Gastrocnemius medialis (tissue), 4 donors: ENCODE results near the gene CDH23. TPM values are rescaled to one million over a fixed set of nuclear protein-coding genes. Genes with fewer than 3 reads are reported as not detected.

ENCODE experiments used
- ATAC-seq, 2 donors: fragments of 150-250 bp; one replicate each; pipeline ENCODE4 v1.9.1; 2016
- DNase-seq, 2 donors: peaks; one replicate each; pipeline ENCODE4 v3.0.0-alpha.2; 2019
- H3K27ac ChIP-seq, 4 donors: fragments of 200-600 bp; sonication (generic); 1 replicate in 1 of 4; 2 replicates in 3 of 4; pipeline ENCODE4 v1.5.1; 2016 to 2018; ENCODE audit warnings: mild to moderate bottlenecking in 2 of 4, moderate library complexity in 1 of 4
- H3K27me3 ChIP-seq, 3 donors: fragments of 200-600 bp; sonication (generic) in 2 of 3; 1 replicate in 1 of 3; 2 replicates in 2 of 3; pipeline versions ENCODE4 v1.5.1 to v1.6.0; 2016 to 2019; ENCODE audit warnings: mild to moderate bottlenecking in 1 of 3, moderate library complexity in 1 of 3
- H3K36me3 ChIP-seq, 2 donors: fragments of 200-600 bp; sonication (generic) in 1 of 2; one replicate each; pipeline ENCODE4 v1.5.1; 2017 to 2018
- H3K4me1 ChIP-seq, 2 donors: fragments of 200-600 bp; sonication (generic) in 1 of 2; one replicate each; pipeline ENCODE4 v1.5.1; 2016 to 2017; ENCODE audit warnings: mild to moderate bottlenecking in 2 of 2
- H3K4me3 ChIP-seq, 4 donors: fragments of 200-600 bp; sonication (generic) in 3 of 4; 1 replicate in 1 of 4; 2 replicates in 3 of 4; pipeline ENCODE4 v1.5.1; 2016 to 2019; ENCODE audit warnings: mild to moderate bottlenecking in 2 of 4
- H3K9me3 ChIP-seq, 3 donors: fragments of 200-600 bp; sonication (generic) in 2 of 3; 1 replicate in 1 of 3; 2 replicates in 2 of 3; pipeline ENCODE4 v1.5.1; 2016 to 2019
- POLR2A ChIP-seq, 2 donors: fragments of 450-650 bp; IDR thresholded peaks; one replicate each; pipeline ENCODE4 v1.6.1; 2017; ENCODE audit warnings: antibody characterized with exemption in 2 of 2, mild to moderate bottlenecking in 2 of 2, moderate library complexity in 2 of 2
- in situ Hi-C, 4 donors: fragments of 200-750 bp; cut with MboI; loops; one replicate each; pipeline versions ENCODE4 v1.15.0 to v1.8.0; 2017; ENCODE audit warnings: low sequenced_read_pairs in 4 of 4
- intact Hi-C: fragments of 100-400 bp; cut with DNase I; formaldehyde crosslinking; loops from one replicate; pipeline ENCODE4 v1.15.1; 2023; ENCODE audit warnings: low total_unique reads
- total RNA-seq, 4 donors: library from RNA; depleted of rRNA; stranded (reverse); fragments of >200 nt; gene quantifications; one replicate each; pipeline versions ENCODE4 v1.1.0 to v1.2.3, GENCODE V29; 2016
- TF ChIP-seq, protein P1 (sequence below), 5 experiments: fragments of 450-650 bp in 3 of 5; fragments of 200-600 bp in 2 of 5; sonication (generic) in 2 of 5; IDR thresholded peaks in 4 of 5; conservative IDR thresholded peaks in 1 of 5; 1 replicate in 4 of 5; 2 replicates in 1 of 5; pipeline ENCODE4 v1.5.1; 2016 to 2019; ENCODE audit warnings: antibody characterized with exemption in 5 of 5, mild to moderate bottlenecking in 3 of 5, moderate library complexity in 3 of 5

Gene CDH23
- total RNA-seq, 4 donors from 2014 or later: 0.53 to 1.8 (median 1.2) TPM

DNA sequence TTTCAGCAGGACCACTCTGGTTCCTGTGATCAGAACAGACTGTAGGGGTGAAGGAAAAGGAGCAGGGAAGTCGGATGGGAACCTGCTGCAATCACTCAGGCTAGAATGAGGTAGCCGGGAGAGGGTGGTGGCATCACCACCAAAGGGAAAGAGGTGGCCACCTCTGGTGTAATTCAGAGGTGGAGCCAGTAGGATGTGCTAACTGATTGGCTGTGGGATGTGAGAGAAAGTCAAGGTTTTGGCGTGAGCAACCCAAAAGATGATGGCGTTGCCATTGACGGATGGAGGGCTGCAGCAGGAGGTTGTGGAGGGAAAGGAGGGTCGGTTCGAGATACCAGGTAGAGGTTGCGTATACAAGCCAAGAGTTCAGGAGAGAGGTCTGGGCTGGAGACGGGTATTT is 384.0 kb downstream of the CDH23 start:
- no peak for DNase-seq
- intact Hi-C loops: no loop called here

DNA sequence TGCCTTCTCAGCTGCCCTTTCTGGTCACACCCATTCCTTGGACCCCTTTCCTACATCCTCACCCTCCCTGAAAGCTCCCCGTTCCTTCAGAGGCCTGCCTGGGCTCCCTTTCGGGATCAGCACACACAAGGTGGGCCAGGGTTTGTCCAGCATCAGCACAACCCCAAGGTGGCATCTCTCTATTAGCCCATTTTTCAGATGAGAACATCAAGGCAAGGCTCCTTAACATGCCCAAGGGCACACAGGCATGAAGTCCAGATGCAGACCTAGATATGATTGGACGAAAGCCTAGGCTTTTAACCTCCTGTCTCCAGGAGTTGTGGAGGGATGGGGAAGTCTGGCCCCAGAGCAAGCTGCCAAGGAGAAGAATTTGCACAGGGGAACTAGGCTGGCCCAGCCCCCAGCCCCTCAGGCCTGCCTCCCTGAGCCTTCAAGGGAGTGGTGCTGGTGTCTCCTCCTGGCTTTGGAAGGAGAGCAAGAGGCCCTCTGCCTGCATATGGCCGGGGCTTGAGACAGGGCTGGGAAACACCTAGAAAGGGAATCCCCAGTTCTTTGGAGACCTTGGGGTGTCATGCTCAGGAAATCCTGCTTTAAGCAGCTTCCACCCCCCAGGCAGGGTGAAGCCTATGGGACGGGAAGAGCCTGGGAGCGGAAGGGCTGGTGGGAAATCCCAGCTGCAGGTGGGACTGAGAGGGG is 385.6 kb downstream of the CDH23 start:
- no peak for TF ChIP-seq POLR2A (IDR thresholded peaks at IDR 0.05)
- TF ChIP-seq, protein P1, sequence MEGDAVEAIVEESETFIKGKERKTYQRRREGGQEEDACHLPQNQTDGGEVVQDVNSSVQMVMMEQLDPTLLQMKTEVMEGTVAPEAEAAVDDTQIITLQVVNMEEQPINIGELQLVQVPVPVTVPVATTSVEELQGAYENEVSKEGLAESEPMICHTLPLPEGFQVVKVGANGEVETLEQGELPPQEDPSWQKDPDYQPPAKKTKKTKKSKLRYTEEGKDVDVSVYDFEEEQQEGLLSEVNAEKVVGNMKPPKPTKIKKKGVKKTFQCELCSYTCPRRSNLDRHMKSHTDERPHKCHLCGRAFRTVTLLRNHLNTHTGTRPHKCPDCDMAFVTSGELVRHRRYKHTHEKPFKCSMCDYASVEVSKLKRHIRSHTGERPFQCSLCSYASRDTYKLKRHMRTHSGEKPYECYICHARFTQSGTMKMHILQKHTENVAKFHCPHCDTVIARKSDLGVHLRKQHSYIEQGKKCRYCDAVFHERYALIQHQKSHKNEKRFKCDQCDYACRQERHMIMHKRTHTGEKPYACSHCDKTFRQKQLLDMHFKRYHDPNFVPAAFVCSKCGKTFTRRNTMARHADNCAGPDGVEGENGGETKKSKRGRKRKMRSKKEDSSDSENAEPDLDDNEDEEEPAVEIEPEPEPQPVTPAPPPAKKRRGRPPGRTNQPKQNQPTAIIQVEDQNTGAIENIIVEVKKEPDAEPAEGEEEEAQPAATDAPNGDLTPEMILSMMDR (IDR thresholded peaks at IDR 0.05 in 4 of 5, conservative IDR thresholded peaks at IDR 0.05 in 1 of 5): no peak
- Histone ChIP-seq H3K27me3 (no peaks in the 10 kb centered on the region), H3K27ac (no peak overlapping the region), H3K36me3 (no peaks in the 10 kb centered on the region), H3K9me3 (no peaks in the 10 kb centered on the region), H3K4me1 (no peaks in the 10 kb centered on the region), H3K4me3 (no peak overlapping the region)
- ATAC-seq (no peak), DNase-seq (no peak)
- in situ Hi-C loops: no loop called here
- intact Hi-C loops: no loop called here

More for the DNA sequence above, 384.0 kb downstream of the CDH23 start:
- peaks cover 0 to 3% of the 10 kb centered on the region in 2 donors for H3K4me1 ChIP-seq
- H3K36me3 ChIP-seq: no peaks in the 10 kb centered on the region
- no peaks in the 10 kb centered on the region for H3K27me3 ChIP-seq
- no peak for TF ChIP-seq POLR2A (IDR thresholded peaks at IDR 0.05)
- TF ChIP-seq, protein P1 (IDR thresholded peaks at IDR 0.05 in 4 of 5, conservative IDR thresholded peaks at IDR 0.05 in 1 of 5): no peak
- H3K4me3 ChIP-seq: no peak overlapping the region
- no peak overlapping the region for H3K27ac ChIP-seq
- H3K9me3 ChIP-seq: no peaks in the 10 kb centered on the region
- in situ Hi-C loops: no loop called here
- ATAC-seq: no peak

DNA sequence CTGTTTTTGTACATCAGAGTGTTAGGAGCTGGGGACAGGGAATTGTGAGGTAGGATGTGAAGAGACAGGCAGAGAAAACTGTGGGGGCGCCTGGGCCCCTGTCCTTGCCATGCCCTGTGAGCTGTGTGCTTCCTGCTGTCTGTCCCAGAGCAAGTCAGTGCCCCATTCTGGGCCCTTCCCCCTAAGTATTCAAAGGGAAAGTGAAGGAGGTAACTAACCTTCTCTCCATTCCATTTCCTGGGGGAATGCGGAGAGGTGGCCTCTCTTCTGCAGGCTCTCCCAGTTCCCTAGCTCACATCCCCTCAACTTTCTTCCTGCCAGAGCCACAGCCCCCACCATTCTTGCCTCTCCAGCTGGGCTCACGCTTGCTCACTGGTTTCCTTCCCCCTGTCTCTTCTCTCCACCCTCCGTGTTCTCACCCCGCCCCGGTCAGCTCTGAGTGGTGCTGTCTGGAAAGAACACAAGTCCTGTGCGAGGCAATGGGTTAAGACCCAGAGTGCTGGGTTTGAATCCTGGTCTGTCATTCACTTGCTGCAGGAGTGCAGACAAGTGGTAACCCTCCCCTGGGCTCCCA is 386.3 kb downstream of the CDH23 start:
- no peak overlapping the region for H3K4me3 ChIP-seq
- no peaks in the 10 kb centered on the region for H3K36me3 ChIP-seq
- no peaks in the 10 kb centered on the region for H3K27me3 ChIP-seq
- H3K4me1 ChIP-seq: no peaks in the 10 kb centered on the region
- intact Hi-C loops (no loop called here), in situ Hi-C loops (no loop called here)
- ATAC-seq: no peak
- DNase-seq: no peak
- TF ChIP-seq POLR2A (IDR thresholded peaks at IDR 0.05): no peak
- TF ChIP-seq, protein P1 (IDR thresholded peaks at IDR 0.05 in 4 of 5, conservative IDR thresholded peaks at IDR 0.05 in 1 of 5): no peak
- H3K27ac ChIP-seq: no peak overlapping the region
- H3K9me3 ChIP-seq: no peaks in the 10 kb centered on the region

DNA sequence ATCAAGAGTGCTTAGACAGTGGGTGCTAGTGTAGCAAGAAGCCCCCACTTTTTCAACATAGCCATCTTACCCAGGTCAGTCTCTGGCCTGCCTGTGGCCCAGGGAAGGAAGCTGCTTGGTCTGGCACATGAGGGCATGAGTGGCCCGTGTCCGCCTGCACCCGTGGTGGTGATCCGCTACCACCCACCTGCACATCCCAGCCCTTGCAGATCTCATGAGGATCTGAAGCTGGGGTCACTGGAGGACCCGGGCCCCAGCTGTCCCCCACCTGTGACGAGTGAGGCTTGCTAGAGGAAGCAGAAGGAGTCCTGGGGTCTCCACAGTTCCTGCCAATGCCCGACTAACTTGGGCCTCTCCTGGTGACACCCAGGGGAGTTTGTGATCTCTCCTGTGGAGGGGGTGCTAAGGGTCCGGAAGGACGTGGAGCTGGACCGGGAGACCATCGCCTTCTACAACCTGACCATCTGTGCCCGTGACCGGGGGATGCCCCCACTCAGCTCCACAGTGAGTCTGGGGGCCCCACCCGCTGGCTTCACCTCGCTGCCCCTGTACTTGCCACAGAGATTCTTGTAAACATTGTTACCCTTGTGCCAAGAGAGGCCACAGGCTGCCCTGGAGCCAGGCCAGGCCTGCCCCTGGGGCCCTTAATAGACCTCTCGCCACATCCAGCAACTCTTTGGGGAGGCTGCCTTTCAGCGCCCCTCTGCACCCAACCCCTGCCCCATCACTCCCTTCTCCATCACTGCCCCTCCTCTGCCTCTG is 387.4 kb downstream of the CDH23 start:
- in situ Hi-C loops: no loop called here
- no peak overlapping the region for H3K27ac ChIP-seq
- H3K4me3 ChIP-seq: no peak overlapping the region
- no peaks in the 10 kb centered on the region for H3K27me3 ChIP-seq
- no peaks in the 10 kb centered on the region for H3K4me1 ChIP-seq
- no peaks in the 10 kb centered on the region for H3K36me3 ChIP-seq
- no peak for ATAC-seq
- no peak for DNase-seq
- intact Hi-C loops: no loop called here
- no peak for TF ChIP-seq POLR2A (IDR thresholded peaks at IDR 0.05)
- TF ChIP-seq, protein P1 (IDR thresholded peaks at IDR 0.05 in 4 of 5, conservative IDR thresholded peaks at IDR 0.05 in 1 of 5): no peak
- H3K9me3 ChIP-seq: no peaks in the 10 kb centered on the region
